ENCODE data around the gene HMCN1.

DNA sequence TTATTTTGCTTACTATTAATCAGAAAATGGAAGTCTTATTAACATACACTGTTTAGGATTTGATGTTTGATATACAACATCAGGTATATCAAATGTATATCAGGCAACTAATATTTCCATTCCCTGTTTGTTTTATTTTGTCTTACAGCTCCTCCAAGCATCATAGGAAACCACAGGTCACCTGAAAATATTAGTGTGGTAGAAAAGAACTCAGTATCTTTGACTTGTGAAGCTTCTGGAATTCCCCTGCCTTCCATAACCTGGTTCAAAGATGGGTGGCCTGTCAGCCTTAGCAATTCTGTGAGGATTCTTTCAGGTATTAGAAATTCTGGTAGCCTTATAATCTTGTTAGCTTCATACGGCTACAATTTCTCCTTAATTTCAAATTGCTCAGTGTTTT is 322.9 kb downstream of the HMCN1 start:
- TF ChIP-seq CTCF (IDR thresholded peaks at IDR 0.05) (no peak), POLR2A (IDR thresholded peaks at IDR 0.05; ENCODE audit: low read depth) (no peak), EP300 (IDR thresholded peaks at IDR 0.05) (no peak), POLR2AphosphoS5 (IDR thresholded peaks at IDR 0.05) (no peak)

Data from esophagus muscularis mucosa (tissue), 4 donors.